Stimulated activated CD4-positive, alpha-beta T cell treated with anti-CD3 and anti-CD28 coated beads, TNF-alpha, amount 100 ng/mL, for 24 hours (primary cell): ENCODE measurements around the gene EIF4E1B.
"Not testable (repeated sequence)": the region's sequence is repeated elsewhere in the genome, so short reads cannot be mapped to it uniquely, and the experiment has no call there.

Experiments used
- DNase-seq, 3 experiments: peaks; one replicate each; pipeline ENCODE4 v3.0.0-alpha.2; 2020; ENCODE audit warnings: low read depth in 3 of 3

EIF4E1B gene, protein sequence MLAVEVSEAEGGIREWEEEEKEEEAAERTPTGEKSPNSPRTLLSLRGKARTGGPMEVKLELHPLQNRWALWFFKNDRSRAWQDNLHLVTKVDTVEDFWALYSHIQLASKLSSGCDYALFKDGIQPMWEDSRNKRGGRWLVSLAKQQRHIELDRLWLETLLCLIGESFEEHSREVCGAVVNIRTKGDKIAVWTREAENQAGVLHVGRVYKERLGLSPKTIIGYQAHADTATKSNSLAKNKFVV

DNA sequence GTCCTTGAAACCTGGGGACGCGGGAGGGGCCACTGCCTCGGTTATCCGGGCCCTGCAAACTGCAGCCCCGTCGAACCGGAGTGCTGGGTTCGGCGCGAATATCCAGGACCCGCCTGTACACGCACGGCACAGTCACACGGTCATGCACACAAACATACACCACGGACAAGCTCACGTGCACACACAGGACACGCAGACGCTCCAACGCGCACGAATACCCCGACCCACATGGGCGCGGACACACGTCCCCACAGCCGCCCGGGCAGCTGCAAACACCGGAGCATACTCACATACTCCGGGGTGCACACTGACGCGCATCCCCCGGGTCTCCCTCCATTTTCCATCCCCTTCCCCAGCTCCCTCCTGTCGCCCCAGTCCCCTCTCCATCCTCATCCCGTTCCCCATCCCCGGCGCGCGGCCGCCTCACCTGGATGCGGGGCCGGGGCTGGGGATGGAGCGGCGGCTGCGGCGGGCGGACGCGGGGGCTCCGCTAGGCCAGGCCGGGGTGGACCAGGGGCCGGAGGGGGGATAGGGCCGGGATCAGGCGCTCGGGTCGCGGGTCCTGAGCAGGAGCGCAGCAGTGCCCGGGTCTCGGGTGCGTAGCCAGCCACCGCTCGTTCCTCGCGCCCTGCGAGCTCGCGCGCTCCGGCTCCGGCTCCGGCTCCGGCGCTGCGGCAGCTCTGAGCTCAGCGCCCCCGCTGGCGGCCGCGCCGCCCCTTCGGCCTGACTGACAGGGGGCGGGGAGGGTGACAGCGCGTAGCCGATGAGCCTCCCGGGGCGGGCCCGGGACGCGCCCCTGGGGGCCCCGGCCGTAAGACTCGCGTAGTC, at the start of gene EIF4E1B, which contains the start of gene SNCB:
Gene EIF4E1B, plus strand, starts transcription at position 823 of the 828 bp plus-strand sequence. CDS start 12,113 bp downstream, outside the sequence.
Gene SNCB, minus strand, starts transcription at position 682 of the 828 bp plus-strand sequence. CDS start 880 bp downstream, outside the sequence.
- peak in 2 of 3 experiments; percentile 25 to 63 for DNase-seq

- no peak for DNase-seq
Measured at GRCh38 chr5:176581361-176581760, 49.1 kb upstream of the EIF4E1B start.

GRCh38 chr5:176583076-176583475, 47.4 kb upstream of the EIF4E1B start:
- no peak for DNase-seq

DNA sequence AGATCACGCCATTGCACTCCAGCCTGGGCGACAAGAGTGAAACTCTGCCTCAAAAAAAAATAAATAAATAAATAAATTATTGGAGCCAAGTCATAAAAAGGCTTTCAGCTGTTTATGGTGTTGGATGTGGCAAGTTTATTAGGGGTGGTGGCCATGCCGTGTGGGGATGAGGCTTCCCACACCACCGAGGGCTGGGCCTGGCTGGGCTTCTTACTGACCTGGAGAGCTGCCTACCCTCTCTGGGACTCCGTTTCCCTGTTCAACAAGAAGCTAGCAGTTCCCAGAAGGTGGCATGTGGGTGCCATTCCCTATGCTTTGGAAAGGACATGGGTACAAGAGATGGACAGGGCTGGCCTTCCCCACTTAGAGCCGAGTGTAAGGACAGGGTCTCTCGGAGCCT, 43.1 kb upstream of the EIF4E1B start:
- DNase-seq, result no peak

GRCh38 chr5:176588297-176588696, 42.2 kb upstream of the EIF4E1B start:
- no peak for DNase-seq

GRCh38 chr5:176589039-176589769, 41.3 kb upstream of the EIF4E1B start:
- no peak for DNase-seq

DNA sequence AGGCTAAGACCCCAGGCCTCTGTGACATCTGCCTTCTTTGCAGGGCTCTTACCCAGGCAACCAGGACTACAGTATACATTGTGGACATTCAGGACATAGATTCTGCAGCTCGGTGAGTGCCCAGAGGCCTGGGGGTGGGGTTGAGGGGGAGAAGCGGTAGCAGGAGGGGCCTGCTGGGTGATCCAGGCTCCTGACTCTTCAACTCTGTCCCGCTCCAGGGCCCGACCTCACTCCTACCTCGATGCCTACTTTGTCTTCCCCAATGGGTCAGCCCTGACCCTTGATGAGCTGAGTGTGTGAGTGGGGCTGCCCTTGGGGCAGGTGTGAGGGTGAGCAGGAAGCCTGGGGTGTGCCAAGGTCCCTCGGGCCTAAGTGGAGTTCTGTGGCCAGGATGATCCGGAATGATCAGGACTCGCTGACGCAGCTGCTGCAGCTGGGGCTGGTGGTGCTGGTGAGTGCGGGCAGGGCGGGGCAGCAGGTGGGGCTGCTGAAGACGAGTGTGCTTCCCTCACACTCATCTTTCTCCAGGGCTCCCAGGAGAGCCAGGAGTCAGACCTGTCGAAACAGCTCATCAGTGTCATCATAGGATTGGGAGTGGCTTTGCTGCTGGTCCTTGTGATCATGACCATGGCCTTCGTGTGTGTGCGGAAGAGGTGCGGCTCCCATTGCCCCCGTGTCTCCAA, 40.3 kb upstream of the EIF4E1B start:
- no peak for DNase-seq

GRCh38 chr5:176591667-176592066, 38.8 kb upstream of the EIF4E1B start:
- DNase-seq, result not testable (repeated sequence)

GRCh38 chr5:176592573-176592972, 37.9 kb upstream of the EIF4E1B start:
- DNase-seq, result no peak

DNA sequence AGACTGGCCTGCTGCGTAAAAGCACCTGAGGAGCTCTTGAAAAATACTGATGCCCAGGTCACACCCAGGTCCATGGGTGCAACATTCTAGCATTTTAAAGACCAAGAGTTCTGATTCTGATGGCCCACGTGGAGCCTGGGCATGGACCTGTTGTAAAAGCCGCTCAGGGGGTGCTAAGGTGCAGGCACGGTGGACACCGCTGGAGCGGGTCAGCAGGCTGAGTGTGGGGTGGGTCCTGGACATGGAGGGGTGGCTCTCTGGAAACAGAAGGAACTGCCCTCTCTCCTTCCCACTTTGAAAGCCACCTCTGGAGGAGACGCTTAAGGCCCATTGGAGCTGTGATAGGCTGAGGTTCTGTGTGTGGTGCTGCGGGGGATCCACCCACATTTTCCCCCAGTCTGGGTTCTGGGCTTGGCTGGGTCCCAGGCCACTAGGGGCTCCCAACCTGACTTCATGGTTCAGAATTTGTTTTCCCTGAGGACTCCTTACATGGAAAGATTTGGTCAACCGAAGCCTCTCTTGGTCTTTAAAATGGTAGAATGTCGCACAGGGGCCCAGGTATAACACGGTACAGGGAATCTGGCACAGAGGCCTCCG, 37.1 kb upstream of the EIF4E1B start:
- DNase-seq, result no peak

DNA sequence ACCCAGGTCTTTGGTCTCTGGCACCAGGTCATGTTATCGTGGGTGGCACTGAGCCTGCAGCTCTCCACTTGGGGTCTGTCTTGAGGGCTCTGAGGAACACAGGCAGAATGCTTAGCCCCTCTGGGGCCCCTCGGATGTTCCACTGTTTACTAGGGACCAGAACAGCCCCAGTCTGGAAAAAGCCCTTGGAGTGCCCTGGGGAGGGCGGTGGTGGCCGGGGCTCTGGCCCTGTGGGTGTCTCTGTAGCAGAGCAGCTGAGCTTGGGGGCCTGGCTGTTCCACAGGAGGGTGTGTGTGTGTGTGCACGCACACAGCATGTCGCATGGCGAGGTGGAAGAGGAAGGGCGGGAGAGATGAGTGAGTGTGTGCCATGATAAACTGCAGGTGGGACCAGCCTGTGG, 35.9 kb upstream of the EIF4E1B start:
- DNase-seq, result no peak

DNA sequence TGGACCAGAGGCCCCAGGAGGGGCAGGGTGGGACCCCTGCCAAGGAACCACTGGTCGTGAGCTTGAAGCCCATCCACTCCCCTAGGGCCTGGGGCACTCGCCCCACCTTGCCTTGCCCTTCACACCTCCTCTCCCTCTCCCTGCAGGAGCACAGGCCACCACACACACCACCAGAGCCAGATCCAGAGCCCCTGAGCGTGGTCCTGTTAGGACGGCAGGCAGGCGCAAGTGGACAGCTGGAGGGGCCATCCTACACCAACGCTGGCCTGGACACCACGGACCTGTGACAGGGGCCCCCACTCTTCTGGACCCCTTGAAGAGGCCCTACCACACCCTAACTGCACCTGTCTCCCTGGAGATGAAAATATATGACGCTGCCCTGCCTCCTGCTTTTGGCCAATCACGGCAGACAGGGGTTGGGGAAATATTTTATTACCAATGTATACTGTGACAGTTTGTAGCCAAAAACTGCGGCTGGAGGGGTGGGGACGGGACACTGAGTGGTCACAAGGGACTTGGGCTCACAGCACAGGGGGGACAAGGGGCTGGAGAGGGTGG, 35.0 kb upstream of the EIF4E1B start:
- no peak for DNase-seq

DNA sequence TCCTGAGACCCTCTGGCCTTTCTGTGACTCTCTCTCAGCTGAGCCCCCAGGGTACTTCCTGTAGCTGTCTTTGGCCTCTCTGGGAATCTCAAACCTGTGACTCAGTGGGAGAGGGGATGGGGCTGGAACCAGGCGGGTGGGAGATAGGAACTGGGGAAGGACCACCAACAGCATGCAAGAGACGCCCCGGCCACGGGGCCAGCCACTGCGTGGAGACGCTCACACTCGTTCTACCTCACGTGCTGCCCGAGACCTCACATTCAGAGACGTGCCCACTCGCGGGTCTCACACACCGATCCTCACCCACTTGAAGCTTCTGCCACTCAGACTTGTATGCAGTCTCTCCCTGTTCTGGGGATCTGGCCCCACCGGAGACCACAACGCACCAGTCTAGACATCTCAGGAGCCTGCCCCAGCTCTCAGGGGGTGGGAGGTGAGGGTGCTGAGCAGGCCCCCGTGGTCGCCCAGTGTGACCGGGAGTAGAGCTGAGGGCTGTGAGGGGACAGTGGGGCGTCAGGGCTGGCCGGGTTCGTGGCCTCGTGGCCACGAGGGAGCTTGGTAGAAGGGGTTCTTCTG, 34.3 kb upstream of the EIF4E1B start:
- DNase-seq, result no peak

DNA sequence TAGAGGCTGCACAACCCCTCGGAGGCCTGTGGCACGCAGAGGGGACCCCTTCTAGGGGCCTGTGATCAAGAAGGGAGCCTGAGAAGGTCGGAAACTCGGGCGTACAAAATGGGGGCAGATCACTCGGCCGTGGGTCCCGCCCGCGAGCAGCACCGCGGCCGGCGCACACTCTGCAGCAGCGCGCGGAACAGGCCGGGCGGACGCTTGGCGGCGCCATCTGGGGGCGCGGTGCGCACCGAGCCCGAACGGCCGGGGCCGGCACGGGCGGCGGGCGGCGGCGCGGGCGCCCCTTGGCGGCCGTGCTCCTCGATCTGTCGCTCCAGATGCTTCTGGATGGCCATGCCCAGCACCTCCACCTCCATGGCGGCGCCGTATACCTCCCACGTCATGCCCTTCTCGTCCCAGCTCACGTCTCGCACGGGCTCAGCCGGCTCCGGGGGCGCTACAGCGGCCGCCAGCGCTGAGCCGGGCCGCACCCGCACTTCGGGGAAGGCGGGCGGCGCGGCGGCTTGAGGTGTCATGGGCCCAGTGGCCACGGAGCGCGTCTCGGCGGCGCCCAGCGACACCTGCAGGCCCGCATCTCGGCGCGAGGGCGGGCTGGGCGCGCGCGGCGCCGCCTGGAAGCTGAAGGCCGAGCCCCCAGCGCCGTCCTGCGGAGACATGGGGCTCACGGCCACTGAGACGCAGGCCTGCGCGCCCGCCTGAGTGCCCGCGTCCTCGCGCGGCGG, 33.6 kb upstream of the EIF4E1B start:
- peak in 2 of 3 experiments; percentile 38 to 63 for DNase-seq

DNA sequence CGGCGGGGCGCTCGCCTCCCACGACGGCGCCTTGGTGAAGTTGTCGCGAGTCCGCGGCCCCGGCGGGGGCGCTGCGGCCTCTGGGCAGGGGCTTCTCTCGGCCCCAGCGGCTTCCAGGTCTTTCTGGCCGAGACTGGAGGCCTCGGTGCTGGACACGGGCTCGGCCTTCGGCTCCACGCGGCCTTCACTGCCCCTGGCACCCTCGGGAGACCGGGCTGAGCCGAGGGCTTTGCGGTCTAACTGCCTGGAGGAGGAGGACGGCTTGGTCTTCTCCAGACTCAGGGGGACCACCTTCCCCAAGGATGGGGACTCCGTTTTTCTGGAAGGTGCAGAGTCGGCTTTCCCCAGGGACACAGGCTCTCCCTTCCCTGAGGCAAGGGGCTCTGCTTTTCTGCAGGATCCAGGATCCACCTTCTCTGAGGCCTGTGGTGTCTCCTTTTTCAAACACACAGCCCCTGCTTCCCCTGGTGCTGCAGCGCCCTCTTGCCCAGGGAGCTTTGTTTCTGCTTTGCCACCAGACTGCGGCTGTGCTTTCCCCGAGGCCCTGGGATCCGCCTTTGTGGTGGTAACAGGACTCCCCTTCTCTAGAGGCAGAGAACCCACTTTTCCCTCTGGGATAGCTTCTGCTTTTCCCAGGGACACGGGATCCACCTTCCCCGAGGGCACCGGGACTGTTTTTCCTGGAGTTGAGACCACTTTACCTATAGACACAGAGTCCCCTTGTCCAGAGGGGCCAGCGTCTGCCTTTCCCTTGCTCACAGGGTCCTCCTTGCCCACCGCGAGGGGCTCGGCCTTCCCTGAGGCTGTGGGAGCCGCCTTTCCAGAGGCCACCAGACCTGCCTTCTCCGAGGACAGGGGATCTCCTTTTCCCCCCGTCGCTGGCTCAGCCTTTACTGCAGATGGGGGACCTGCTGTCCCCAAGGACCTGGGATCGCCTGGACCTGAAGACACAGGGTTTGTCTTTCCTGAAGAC, 32.8 kb upstream of the EIF4E1B start:
- no peak for DNase-seq

GRCh38 chr5:176599749-176600430, 30.6 kb upstream of the EIF4E1B start:
- DNase-seq, result not testable (repeated sequence)

GRCh38 chr5:176601901-176602482, 28.5 kb upstream of the EIF4E1B start:
- no peak for DNase-seq

- no peak for DNase-seq
Measured at GRCh38 chr5:176603091-176603490, 27.4 kb upstream of the EIF4E1B start.
